ENCODE results near the gene YAE1.
"Not testable (repeated sequence)": the region's sequence is repeated elsewhere in the genome, so short reads cannot be mapped to it uniquely, and the experiment has no call there.

YAE1 gene

GRCh38 chr7:39566023-39566921, at the start of gene YAE1:
YAE1 (plus strand) TSS chr7:39566404; CDS start chr7:39566419, 15 bp downstream.
- in situ Hi-C loops (cut with HindIII; ENCODE audit: low sequenced_read_pairs) = no loop called here

- in situ Hi-C loops (cut with HindIII; ENCODE audit: low sequenced_read_pairs) = no loop called here
Observed at GRCh38 chr7:39516498-39516897, 49.7 kb upstream of the YAE1 start.

GRCh38 chr7:39517240-39517639, 49.0 kb upstream of the YAE1 start:
- in situ Hi-C loops (cut with HindIII; ENCODE audit: low sequenced_read_pairs) = no loop called here

DNA sequence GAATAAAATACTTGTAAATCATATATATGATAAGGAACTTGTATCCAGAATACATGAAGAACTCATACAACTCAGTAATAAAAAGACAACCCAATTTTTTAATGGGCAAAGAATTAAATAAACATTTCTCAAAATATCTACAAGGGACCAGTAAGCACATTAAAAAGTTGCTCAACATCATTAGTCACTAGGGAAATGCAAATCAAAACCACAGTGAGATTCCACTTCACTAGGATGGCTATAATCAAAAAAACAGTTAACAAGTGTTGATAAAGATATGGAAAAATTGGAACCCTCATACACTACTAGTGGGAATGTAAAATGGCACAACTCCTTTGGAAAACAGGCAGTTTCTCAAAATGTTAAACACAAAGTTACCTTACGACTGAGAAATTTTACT, 40.3 kb upstream of the YAE1 start:
- in situ Hi-C loops (cut with HindIII; ENCODE audit: low sequenced_read_pairs) = no loop called here

DNA sequence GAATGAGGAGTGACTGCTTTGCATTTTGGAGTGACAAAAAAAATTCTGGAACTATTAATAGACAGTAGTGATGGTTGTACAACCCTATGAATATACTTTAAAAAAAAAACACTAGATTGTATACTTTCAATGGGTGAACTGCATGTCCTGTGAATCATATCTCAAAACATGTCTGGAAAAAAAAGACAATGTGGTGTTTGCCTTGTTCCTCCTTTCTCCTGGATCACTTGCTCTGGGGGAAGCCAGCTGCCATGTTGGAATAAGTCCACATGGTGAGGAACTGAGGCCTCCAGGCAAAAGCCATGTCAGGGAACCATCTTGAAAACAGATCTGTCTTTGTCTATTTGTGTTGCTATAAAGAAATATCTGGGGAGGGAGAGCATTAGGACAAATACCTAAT, 39.5 kb upstream of the YAE1 start:
- in situ Hi-C loops (cut with HindIII; ENCODE audit: low sequenced_read_pairs) = no loop called here

- in situ Hi-C loops (cut with HindIII; ENCODE audit: low sequenced_read_pairs) = no loop called here
Observed at GRCh38 chr7:39527296-39527695, 38.9 kb upstream of the YAE1 start.

DNA sequence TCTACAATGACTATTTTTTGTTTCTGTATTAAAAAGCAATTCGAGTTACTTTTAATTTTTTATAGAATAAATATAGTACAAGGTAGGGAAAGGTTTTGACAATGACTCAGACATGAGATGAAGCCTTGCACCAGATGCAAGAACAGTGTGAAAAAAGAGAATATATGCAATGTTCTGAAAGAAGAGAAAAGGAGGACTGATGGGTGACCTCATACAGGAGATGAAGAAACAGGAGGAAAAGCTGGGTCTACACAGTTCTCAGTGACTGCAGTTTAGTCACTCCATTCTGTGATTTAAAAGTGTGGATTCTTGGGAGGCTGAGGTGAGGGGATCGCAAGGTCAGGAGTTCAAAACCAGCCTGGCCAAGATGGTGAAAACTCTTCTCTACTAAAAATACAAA, 38.3 kb upstream of the YAE1 start:
- in situ Hi-C loops (cut with HindIII; ENCODE audit: low sequenced_read_pairs) = no loop called here

DNA sequence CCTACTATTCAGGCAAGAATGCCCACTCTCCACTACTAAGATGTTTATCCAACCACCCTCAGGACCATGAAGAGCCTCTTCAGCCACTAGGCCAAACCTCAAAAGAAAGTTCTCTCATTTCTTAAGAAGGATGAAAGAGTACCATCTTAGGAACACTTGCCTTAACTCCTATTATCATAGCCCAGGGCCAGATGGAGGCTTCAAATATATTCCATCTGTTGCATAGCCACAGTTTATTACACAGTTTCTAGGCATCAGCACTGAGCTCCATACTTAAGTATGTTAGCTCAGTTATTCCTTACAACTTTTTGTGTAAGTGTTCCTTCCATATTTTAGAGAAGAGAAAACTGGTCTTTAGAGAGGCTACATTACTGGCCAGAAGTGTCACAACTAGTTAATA, 37.4 kb upstream of the YAE1 start:
- in situ Hi-C loops (cut with HindIII; ENCODE audit: low sequenced_read_pairs) = no loop called here

DNA sequence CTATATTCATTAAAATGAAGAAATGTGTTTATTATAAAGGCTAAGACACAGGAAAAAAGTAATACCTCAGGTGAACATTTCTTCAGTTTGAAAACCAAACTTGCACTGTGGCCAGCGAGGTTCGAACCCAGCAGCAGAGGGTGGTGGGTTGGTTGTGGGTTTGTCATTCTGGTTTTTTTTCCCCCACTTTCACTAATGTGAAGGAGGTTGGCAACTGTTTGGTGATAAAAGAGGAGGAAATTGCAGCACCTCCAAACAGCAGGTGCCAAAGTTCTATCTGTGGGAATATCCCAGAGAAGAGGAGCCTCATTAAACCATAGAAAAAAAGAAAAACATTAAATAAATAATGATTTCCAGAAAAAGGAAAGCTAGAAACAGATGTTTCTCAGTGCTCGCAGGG, 36.6 kb upstream of the YAE1 start:
- in situ Hi-C loops (cut with HindIII; ENCODE audit: low sequenced_read_pairs) = no loop called here

- in situ Hi-C loops (cut with HindIII; ENCODE audit: low sequenced_read_pairs) = no loop called here
Observed at GRCh38 chr7:39530971-39531370, 35.2 kb upstream of the YAE1 start.

DNA sequence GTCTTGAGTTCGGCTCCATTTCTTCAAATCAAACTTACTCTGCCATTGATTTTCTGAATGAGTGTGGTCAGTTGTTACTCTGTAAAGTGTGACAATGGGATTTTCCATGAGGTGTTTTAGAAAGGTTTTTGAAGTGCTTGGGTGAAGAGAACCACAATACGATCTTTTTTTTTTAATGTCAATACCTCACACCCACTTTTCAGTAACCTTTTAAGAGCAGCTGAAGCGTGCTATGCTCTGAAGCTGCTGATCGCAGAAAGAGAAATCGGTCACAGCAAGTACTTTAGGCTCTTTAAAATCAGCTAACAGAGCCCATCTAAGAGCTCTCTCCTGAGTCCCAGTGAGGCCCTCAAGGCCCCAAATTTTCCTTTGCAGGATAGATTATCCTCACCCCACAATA, 34.4 kb upstream of the YAE1 start:
- in situ Hi-C loops (cut with HindIII; ENCODE audit: low sequenced_read_pairs) = no loop called here

- in situ Hi-C loops (cut with HindIII; ENCODE audit: low sequenced_read_pairs) = no loop called here
Observed at GRCh38 chr7:39532832-39533231, 33.4 kb upstream of the YAE1 start.

- in situ Hi-C loops (cut with HindIII; ENCODE audit: low sequenced_read_pairs) = no loop called here
Observed at GRCh38 chr7:39534599-39534998, 31.6 kb upstream of the YAE1 start.

- in situ Hi-C loops (cut with HindIII; ENCODE audit: low sequenced_read_pairs) = no loop called here
Observed at GRCh38 chr7:39535064-39535463, 31.1 kb upstream of the YAE1 start.

GRCh38 chr7:39535720-39536119, 30.5 kb upstream of the YAE1 start:
- in situ Hi-C loops (cut with HindIII; ENCODE audit: low sequenced_read_pairs) = no loop called here

GRCh38 chr7:39536951-39537350, 29.3 kb upstream of the YAE1 start:
- in situ Hi-C loops (cut with HindIII; ENCODE audit: low sequenced_read_pairs) = no loop called here

GRCh38 chr7:39539816-39540215, 26.4 kb upstream of the YAE1 start:
- in situ Hi-C loops (cut with HindIII; ENCODE audit: low sequenced_read_pairs) = no loop called here

DNA sequence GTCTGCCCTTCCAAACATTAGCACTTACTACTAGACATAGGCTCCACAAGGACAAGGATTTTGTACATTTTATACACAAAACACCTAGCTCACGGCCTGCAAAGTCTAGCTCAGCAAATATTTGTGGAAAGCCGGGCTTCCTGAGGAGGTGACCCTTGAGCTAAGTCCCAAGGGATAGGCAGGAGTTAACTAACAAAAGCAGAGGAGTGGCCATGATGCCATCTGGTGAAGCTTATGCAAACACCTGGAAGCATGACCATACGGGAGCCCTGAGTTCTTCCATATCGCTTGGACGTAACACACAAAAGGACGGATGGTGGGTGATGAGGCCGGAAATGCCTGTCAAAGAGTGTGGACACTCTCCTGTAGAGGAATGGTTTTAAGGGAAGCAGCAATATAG, 25.9 kb upstream of the YAE1 start:
- in situ Hi-C loops (cut with HindIII; ENCODE audit: low sequenced_read_pairs) = no loop called here

DNA sequence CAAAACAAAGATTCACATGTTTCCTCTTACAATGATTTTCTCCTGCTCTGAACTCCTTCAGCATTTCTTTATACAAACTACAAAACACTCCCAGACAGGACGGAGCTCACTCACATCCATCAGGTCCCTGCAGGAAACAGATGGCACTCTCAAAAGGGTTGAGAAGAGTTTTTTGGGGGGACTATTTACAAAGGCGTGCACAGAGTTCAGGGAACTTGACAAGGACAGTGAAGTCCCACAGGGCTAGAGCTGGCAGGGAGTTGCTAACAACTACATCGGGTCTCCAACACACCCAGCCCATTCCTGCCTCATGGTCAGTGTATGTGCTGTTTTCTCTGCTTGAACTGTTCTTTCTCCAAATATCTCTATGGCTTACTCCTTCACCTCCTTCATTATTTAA, 24.7 kb upstream of the YAE1 start:
- in situ Hi-C loops (cut with HindIII; ENCODE audit: low sequenced_read_pairs) = no loop called here

DNA sequence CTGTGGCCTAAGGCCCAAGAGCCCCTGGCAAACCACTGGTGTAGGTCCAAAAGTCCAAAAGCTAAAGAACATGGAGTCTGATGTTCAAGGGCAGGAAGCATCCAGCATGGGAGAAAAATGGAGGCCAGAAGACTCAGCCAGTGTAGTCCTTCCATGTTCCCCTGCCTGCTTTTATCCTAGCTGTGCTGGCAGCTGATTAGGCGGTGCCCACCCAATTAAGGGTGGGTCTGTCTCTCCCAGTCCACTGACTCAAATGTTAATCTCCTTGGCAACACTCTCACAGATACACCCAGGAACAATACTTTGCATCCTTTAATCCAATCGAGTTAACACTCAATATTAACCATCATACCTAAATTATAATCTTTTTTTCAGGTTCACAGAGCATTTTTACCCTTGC, 21.4 kb upstream of the YAE1 start:
- in situ Hi-C loops (cut with HindIII; ENCODE audit: low sequenced_read_pairs) = not testable (repeated sequence)

DNA sequence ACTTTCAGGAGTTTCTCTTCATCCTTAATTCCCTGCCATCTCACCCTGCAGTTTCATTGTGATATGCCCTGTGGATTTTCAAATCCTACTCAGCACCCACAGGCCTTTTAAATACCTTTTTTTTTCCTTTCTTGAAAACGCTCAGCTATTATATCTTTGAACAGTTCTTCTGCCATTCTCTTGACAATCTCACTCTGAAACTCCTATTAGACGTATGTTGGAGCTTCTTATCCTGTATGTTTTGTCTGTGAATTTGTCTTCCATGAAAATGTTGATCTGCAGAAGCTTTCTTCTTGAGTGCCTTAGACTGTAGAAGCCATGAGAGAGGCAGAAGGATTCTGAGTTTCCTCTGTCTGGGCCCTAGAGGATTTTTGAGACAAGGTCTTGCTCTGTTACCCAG, 18.9 kb upstream of the YAE1 start:
- in situ Hi-C loops (cut with HindIII; ENCODE audit: low sequenced_read_pairs) = no loop called here

- in situ Hi-C loops (cut with HindIII; ENCODE audit: low sequenced_read_pairs) = no loop called here
Observed at GRCh38 chr7:39550411-39550810, 15.8 kb upstream of the YAE1 start.

GRCh38 chr7:39553436-39553835, 12.8 kb upstream of the YAE1 start:
- in situ Hi-C loops (cut with HindIII; ENCODE audit: low sequenced_read_pairs) = no loop called here

Measured in endothelial cell of hepatic sinusoid (primary cell).